ENCODE measurements around the gene TBCA.

DNA sequence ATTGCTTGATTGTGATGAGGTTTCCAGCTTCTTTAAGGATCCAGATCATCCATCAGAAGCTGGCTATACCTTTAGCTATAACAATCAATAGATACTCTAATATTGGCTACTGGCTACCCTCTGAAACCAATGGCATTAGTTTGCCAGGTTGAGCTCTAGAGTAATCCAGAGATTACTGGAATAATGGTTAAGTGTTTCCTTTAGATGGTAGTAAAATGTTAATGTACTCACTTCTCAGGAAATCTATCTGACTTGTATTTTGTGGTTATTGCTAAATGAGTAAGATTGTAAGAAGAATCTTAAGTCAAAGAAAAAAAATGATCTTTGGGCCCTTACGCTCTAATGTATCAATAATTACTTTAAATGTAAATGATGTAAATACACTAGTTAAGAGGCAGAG lies 80.0 kb downstream of the TBCA start:
- TF ChIP-seq EZH2 (IDR thresholded peaks at IDR 0.05) (no peak), POLR2AphosphoS5 (IDR thresholded peaks at IDR 0.05; ENCODE audit: borderline replicate concordance, low read depth, low read length) (no peak), FOXP2 (optimal IDR thresholded peaks at IDR 0.05; ENCODE audit: control extremely low read depth, extremely low read length, insufficient read depth) (no peak)
